ENCODE results near the gene WNT10A.
A peak's percentile ranks its signal among the peaks of the same experiment; 100 is the strongest.

WNT10A gene

DNA sequence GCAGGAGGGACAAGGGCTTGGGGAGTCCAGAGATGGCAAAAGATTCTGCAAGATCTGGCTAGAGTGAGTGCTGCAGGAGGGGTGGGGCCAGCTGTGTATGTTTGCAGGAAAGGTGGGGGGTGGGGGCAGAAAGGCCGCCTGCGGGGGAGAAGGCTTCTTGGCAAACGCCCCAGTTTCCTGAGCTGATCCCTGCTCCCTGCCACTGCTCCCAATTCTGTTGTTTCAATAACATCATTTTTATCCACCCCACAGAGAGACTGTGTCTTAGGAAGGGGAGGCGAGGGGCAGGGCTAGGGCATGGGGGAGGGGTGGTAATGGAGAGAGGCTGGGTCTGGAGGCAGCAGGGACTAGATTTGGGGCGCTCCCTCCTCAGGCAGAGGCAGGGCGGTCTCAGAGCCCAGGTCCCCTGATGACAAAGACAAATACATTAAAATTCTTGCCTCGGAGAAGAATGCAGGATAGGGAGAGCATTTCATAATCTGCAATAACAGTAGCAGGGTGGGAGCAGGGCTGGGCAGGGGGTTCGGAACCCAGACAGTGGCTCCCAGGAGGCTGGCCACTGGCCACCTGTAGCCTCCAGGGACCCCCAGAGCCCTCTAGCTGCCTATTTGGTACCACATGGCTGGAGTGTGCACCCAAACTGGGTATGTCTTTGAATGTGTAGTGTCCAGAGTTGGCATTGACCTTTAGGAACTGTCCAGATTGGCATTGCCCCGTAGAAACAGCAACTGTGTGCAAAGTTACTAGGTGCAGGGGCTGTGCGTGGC lies 23.1 kb upstream of the WNT10A start:
- DNase-seq (ENCODE audit: low spot score), result no peak

DNA sequence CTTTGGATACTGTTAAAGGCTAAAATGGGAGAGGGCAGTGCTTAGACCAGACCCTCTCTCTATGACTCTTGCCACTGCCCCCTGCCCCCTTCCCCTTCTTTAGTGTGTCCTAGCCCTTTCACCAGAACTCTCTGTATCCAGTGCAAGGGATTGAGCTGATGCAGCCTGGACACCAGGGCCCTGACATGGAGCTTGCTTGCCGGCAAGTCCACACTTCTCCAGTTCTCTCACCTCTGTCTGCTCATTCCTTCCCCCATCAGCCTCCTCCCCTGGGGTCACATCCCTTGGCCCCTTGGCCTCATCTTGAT lies 22.6 kb upstream of the WNT10A start:
- DNase-seq (ENCODE audit: low spot score), result no peak

DNA sequence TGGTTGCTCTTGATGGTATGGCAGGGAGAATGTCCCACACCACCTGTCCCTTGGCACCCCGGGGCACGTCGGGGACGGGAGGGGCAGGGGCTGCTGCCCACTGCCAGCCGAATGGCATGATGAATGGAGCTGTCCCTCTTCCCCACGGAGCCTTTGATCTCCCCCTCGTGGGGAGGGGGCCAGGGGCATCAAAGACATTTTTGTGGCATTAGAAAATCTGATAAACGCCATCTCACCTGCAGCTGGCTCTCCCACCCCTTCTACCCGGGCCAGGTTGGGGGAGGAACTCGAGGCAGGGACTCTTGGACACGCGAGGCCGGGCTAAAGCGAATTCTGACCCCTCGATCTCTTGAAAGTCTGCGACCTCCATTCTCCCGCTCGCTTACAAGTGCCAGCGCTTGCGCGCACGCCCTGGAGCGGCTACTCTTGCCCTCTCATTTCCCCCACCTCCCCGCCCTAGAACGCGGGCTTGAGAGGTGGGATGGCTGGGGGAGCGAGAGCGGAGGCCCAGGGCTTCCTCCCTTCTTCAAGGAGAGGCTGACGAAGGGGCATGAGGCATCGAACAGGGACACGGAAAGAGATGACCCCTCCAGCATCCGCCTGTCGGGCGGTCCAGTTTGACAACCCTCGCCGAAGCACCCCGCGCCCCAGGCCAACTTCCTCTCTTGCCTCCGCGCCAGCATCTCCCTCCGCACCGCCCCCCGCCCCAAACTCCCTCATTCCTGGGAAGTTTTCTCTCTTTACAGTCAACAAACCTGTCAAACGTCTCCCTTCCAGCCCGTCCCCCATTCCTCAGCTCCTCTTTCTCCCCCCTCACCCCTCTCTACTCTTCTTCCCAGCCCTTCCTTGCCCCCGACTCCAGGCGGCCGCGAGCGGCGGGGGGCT lies 21.7 kb upstream of the WNT10A start:
- no peak for DNase-seq (ENCODE audit: low spot score)

DNA sequence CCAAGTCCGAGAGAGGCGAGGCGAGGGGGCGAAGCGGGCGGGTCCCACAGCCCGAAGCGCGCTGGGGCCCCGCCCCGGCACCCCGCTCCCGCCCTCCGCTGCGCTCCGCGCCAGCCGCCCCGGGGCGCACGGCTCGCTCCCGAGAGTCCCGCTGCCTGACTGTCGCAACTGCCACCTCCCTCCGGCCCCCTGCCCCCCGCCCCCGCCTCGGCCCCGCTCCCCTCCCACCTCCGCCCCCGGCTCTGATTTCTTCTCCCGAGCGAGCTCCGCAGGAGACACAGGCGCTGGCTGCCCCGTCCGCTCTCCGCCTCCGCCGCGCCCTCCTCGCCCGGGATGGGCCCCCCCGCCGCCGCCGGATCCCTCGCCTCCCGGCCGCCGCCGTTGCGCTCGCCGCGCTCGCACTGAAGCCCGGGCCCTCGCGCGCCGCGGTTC lies 21.1 kb upstream of the WNT10A start, which contains the start of gene WNT6:
WNT6 (plus strand) TSS at position 250 of the 432 bp plus-strand sequence. CDS start 233 bp downstream, outside the sequence.
- no peak for DNase-seq (ENCODE audit: low spot score)

DNA sequence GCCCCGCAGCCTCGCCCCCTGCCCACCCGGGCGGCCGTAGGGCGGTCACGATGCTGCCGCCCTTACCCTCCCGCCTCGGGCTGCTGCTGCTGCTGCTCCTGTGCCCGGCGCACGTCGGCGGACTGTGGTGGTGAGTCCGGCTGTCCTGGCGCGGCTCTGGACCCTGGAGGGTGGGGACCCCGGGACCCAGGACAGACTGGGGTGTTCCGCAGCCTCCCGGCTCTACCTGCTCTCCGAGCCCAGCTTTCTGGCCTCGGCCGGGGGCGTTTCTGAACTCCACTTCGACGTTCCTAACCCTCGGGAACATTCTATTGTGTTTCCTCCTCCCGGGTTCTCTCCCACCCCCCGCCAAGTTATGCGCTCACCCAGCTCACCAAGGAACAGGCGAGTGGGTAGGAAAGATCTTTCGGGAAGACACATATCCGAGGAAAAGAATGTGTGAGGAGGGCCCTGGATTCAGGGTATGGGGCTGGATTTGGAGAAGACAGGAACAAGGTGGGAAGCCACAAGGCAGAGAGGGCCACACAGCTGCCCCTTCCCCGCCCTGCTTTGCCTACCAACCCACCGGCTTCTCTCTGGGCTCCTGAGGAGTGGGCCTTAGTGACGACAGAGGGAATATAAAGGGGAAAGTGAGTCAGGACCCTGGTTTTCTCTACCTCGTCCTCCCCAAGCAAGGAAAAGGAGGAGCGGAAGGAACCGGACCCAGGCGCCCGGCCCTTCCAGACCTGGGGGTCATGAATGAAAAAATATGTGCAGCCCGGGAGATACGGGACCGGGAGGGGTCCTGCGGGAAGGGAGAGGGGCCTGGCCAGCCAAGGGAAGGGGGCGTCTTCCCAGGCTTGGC lies 20.4 kb upstream of the WNT10A start:
- no peak for DNase-seq (ENCODE audit: low spot score)

DNA sequence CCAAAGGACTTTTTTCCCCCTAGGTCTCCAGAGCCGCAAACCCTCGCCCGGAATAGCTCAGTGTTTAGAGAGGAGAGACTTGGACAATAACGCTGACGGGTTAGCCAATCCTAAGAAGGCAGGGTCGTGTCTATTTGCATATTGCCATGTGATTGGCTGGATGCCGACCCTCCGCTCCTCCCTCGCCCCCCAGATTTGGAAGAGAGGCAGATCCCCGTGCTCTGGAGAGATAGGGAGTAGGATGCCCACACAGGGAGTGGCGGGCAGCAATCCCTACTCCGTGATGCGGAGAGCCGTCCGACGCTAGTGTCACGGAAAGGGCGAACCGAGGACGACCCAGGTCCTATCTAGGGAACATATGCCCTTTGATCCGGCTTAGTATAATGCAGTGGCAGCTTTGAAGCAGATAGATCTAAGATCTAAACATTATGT lies 19.7 kb upstream of the WNT10A start:
- no peak for DNase-seq (ENCODE audit: low spot score)

DNA sequence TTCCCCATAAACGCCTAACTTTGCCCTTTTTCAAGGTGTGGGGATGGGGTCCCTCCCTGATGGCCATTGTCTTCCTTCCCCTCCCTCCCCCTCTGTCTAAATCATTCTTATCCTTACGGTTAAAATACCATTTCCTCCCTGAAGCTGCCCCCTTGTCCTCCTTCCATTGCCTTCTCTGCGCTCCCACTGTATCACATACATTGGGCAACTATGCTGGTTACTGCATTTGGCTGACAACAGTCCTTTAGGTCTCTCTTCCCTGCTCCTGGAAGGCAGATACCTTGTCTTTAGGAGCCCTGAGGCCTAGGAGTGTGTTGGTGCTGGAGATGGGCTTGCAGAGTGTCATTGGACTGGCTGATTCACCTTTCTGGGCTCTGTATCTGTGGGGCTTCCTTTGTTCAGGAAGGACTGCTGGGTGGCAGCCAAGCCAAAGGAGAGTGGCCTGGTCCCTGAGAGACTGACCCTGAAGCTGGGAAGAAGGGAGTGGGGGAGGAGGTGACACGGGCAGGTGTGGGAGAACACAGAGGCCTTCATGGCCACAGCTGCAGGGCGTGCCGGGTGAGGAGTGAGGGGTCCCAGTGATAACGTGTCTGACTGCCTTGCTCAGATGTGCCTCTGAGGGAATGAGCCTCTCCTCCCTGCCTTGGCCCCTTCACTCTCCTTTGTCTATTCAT lies 18.9 kb upstream of the WNT10A start:
- no peak for DNase-seq (ENCODE audit: low spot score)

DNA sequence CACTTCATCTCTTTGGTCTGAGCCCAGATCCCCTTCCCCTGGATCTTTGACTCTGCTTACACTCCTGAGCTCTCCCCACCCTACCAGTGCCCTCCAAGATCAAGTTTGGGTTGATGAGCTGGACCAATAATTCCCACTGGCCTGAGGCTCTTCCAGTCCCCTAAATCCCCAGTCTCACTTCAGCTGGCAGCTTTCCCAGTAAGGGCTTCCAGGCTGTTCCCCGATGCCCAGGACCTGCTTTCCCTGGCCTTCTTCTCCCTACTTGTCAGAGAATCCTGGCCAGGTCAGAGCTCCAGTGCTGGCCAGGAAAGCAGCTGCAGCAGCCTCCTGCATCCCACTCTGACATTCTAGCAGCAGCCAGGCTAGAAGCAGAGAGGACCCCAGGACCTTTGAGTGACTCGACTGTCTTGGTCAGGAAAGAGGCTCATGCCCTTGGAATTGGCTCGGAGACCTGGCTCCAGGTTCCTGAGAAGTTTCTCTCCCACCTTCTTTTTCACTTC lies 17.6 kb upstream of the WNT10A start:
- DNase-seq (ENCODE audit: low spot score), result no peak

DNA sequence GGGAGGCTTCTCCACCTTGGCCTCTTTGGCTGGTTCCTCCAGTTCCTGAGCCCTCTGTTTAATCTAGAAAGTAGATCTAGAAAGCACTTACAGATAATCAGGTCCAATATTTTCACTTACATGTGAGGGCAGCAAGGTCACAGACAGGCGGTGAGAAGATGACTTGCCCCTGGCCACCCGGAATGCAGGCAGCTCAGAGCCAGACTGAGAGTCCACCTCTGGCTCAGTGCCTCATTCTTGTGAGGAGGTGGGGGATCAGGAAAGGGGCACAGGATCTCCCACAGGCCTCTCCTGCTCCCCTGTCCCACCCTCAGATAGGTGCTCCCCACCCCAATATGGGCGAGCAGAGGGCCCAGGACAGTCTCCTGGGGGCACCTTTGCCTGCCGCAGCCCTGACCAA lies 15.3 kb upstream of the WNT10A start:
- no peak for DNase-seq (ENCODE audit: low spot score)

DNA sequence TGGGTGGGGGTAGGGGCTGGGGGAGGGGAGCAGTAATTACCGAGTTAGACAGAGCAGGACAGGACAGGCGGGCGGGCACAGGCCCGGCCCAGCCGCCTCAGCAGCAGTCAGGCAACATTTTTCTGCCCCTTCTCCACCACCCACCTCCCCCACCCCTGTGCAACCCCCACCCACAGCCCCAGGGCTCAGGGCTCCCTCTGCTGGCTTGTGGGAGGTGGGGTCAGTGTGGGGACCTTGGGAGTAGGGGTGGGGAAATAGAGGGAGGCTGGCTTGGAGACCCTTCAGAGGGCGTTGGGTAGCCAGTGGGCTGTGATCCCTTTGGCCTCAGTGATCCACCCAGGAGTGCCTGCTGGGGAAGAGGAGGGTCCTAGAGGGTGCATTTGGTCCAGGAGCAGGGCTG lies 14.7 kb upstream of the WNT10A start:
- no peak for DNase-seq (ENCODE audit: low spot score)

DNA sequence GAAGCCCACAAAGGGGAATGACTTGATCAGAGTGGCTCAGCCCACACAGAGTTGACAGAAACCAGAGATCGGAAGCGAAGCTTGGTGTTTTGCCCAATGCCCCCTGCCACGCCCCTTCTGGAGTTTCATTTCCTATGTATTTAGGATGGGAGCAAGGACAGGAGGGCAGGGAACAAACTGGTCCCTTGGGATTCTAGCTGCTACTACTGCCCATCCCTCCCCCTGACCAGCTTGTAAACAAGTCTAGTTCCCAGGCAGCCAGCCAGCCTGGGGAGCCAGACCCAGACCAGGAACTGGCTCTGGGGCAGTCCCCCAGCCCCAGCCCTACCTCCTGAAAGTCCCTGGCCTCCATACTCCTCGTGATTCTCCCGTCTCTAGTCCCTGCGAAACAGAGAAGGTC lies 12.8 kb upstream of the WNT10A start:
- no peak for DNase-seq (ENCODE audit: low spot score)

DNA sequence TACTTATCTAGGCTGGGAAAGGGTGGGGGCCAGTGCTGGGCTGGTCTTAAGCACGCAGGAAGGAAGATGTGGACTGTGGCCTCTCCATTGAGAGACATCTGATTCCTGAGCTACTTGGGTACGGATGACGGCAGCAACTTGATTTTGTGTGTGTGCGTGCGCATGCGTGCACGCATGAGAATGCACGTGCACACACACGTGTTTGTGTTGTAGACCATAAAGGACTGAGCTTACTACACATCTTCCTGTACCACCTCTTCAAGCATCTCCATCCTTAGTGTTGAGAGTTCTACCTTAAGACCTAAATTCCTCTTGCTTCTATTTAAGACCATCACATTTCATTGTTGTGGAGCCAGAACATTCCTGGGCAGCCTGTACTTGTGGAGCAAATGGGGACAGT lies 11.6 kb upstream of the WNT10A start:
- DNase-seq (ENCODE audit: low spot score), result no peak

DNA sequence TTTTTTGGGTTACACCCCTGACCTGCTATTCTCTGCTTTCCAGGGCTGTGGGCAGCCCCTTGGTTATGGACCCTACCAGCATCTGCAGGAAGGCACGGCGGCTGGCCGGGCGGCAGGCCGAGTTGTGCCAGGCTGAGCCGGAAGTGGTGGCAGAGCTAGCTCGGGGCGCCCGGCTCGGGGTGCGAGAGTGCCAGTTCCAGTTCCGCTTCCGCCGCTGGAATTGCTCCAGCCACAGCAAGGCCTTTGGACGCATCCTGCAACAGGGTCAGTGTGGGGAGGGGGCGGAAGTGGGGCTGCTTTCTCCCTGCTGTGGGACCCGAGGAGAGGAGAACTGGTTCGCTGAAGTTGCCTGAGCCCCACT lies 9.7 kb upstream of the WNT10A start:
- peak; percentile 50 for DNase-seq (ENCODE audit: low spot score)

DNA sequence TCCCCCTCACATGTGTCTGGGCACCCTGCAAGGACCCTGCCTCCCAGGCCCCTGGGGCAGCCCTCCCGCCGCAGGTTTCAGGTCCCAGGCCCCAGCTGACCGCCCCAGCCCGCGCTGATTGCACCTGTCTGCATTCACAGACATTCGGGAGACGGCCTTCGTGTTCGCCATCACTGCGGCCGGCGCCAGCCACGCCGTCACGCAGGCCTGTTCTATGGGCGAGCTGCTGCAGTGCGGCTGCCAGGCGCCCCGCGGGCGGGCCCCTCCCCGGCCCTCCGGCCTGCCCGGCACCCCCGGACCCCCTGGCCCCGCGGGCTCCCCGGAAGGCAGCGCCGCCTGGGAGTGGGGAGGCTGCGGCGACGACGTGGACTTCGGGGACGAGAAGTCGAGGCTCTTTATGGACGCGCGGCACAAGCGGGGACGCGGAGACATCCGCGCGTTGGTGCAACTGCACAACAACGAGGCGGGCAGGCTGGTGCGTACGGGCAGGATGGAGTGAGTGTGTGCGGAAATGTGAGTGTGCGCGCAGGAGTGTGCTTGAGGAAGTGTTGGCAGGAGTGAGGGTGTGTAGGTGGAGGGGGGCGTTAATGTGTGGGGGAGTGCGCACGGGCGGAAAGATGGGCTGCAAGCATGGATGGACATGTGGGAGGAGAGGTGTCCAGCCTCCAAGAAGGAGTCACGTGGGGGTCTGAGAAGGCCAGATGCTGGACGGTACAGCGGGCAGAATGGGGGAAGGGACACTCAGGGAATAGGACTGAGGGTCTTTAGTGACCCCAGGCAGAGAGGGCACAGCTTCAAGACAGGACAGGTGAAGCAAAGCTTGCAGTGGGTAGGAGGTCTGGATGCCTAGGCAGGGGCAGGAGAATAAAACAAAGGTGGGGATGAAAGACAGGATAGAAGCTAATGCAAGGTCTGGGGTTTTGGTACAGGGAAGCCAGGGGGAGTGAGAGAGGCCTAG lies 9.0 kb upstream of the WNT10A start:
- DNase-seq (ENCODE audit: low spot score), result no peak

DNA sequence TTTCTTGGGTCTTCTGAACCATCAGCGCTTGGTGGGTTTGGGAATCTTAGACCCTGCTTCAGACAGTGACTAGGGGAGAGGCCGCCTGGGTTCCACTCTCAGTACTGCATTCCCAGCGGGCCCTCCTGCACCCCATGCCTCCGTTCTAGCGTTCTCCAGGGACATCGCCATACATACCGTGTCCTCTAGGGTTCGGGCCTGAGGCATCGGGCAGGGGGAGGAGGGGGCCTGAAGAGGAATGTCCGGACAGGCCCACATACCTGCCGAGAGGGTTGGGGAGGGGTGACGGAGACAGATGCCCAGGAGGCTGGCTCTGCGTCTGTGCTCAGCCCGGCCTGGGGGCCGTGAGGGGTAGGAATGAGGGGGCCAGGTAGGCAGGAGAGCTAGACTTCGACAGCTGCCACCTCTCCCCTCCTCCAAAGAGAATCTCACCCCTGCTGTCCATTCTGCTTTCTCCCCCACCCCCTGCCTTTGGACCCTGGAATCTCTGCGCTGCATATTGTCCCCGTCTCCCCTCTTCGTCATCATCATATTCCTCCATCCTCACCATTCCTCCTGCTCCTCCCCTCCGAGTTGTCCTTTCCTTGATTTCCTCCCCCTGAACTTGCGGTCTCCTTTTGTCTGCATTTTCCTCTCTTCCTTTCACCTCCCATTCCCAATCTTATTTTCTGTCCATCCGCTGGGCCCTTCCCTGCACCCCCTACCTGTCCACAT lies 7.8 kb upstream of the WNT10A start:
- no peak for DNase-seq (ENCODE audit: low spot score)

DNA sequence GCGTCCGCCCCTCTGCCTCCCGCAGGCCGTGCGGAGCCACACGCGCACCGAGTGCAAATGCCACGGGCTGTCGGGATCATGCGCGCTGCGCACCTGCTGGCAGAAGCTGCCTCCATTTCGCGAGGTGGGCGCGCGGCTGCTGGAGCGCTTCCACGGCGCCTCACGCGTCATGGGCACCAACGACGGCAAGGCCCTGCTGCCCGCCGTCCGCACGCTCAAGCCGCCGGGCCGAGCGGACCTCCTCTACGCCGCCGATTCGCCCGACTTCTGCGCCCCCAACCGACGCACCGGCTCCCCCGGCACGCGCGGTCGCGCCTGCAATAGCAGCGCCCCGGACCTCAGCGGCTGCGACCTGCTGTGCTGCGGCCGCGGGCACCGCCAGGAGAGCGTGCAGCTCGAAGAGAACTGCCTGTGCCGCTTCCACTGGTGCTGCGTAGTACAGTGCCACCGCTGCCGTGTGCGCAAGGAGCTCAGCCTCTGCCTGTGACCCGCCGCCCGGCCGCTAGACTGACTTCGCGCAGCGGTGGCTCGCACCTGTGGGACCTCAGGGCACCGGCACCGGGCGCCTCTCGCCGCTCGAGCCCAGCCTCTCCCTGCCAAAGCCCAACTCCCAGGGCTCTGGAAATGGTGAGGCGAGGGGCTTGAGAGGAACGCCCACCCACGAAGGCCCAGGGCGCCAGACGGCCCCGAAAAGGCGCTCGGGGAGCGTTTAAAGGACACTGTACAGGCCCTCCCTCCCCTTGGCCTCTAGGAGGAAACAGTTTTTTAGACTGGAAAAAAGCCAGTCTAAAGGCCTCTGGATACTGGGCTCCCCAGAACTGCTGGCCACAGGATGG lies 7.1 kb upstream of the WNT10A start:
- peak; percentile 60 for DNase-seq (ENCODE audit: low spot score)

DNA sequence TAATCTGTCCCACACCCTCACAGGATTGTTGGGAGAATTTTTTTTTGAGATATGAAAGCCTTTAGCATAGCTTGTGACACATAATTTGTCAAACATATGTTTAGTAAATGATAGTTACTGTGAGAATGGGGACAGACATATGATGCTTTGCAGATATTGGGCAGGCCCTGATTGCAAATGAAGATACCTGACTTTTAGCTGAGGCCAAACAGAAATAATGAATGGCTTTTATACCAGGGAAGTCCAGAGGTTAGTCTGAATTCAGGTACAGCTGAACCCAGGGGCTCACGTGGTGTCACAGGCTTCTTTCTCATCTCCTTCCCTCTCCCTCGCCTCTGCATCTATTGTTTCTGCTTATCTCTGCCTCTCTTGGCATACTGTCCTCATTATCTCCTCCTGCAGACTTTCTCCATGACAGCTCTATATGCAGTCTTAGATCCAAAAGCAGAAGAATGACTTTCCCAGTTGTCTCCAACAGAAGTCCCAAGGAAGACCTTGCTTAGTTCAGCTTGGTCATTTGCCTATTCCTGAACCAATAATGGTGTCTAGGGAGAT lies 4.9 kb upstream of the WNT10A start:
- no peak for DNase-seq (ENCODE audit: low spot score)

DNA sequence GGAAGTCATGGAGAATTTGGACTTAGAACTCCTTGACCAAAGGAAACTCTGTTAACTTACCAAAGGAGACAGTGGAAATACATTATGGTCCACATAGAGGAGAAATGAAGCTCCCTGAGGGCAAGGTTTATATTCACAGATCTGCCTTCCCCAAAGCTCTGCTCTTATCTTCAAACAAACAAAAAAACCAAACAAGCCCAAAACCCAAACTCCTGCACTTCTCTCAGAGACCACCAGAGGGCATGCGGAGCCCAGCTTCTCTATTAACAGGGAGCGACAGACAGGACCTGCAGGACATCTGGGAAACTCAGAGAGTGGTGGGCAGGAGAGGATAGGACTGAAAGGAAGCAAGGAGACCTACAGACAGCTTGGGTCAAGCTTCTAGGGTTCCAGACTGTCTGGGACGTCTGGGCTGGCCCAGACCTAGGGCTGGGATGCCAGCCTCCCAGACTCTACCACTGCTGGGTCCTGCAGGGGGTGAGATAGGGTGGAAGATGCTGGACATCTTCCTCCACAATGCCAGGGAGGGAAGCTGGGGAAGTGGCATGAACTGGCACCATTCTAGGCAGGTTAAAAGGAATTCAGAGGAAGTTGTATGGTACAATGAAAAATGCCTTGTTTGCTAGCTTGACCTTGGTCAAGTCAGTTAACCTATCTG lies 4.0 kb upstream of the WNT10A start:
- DNase-seq (ENCODE audit: low spot score), result peak; percentile 63
